NT2/D1 (cell line): ENCODE results near the gene SEPTIN11.
A peak's percentile ranks its signal among the peaks of the same experiment; 100 is the strongest.

Source experiments
- DNase-seq: peaks from one replicate; pipeline ENCODE4 v3.0.0-alpha.2; 2011; ENCODE audit warnings: low read depth, low spot score
- H3K27me3 ChIP-seq: 2 replicates; pipeline ENCODE4 v1.6.0; 2011; ENCODE audit warnings: mild to moderate bottlenecking; ENCODE audit not compliant: insufficient read length, insufficient read depth
- H3K36me3 ChIP-seq: 2 replicates; pipeline ENCODE4 v1.6.1; 2011; ENCODE audit warnings: mild to moderate bottlenecking, low read length, mixed read lengths; ENCODE audit not compliant: insufficient read depth, insufficient read length
- H3K4me1 ChIP-seq: 2 replicates; pipeline ENCODE4 v1.5.1; 2011; ENCODE audit not compliant: insufficient read depth, insufficient read length
- H3K4me3 ChIP-seq: 2 replicates; pipeline ENCODE4 v1.5.1; 2011; ENCODE audit warnings: low read depth; ENCODE audit not compliant: insufficient read length
- H3K9ac ChIP-seq: 2 replicates; pipeline ENCODE4 v1.6.0; 2011; ENCODE audit warnings: low read depth; ENCODE audit not compliant: insufficient read length
- H3K9me3 ChIP-seq: 2 replicates; pipeline ENCODE4 v1.5.1; 2011; ENCODE audit warnings: mild to moderate bottlenecking, low read length; ENCODE audit not compliant: insufficient read depth
- SUZ12 ChIP-seq: IDR thresholded peaks from 2 replicates; pipeline ENCODE4 v1.6.1; 2011; ENCODE audit not compliant: insufficient read length, insufficient read depth; ENCODE audit errors: extremely low read depth
- YY1 ChIP-seq: IDR thresholded peaks from 2 replicates; pipeline ENCODE4 v1.6.1; 2011; ENCODE audit not compliant: insufficient read length, insufficient read depth
- ZNF274 ChIP-seq: IDR thresholded peaks from 2 replicates; pipeline ENCODE4 v1.6.1; 2011; ENCODE audit warnings: mild to moderate bottlenecking, low read depth, low read length

The SEPTIN11 gene

GRCh38 chr4:76949276-76950051 lies at the start of gene SEPTIN11:
TSS of gene SEPTIN11 (plus strand) at chr4:76949752. CDS start at chr4:76949904, 152 bp downstream.
- TF ChIP-seq YY1 (no peak), SUZ12 (no peak), ZNF274 (no peak)
- Histone ChIP-seq H3K36me3 (peaks cover 38% of the 10 kb centered on the region), H3K27me3 (no peaks in the 10 kb centered on the region), H3K9ac (peak within 1 kb of the TSS; percentile 88), H3K9me3 (no peaks in the 10 kb centered on the region), H3K4me3 (peak within 1 kb of the TSS; percentile 76), H3K4me1 (no peaks in the 10 kb centered on the region)
- DNase-seq = peak; percentile 75

GRCh38 chr4:76902233-76902890 lies 47.2 kb upstream of the SEPTIN11 start:
- DNase-seq = no peak
- Histone ChIP-seq H3K4me3 (no peak overlapping the region), H3K27me3 (peaks cover 34% of the 10 kb centered on the region), H3K9ac (no peak overlapping the region), H3K4me1 (peaks cover 2% of the 10 kb centered on the region), H3K36me3 (no peaks in the 10 kb centered on the region), H3K9me3 (no peaks in the 10 kb centered on the region)
- TF ChIP-seq SUZ12 (no peak), YY1 (no peak), ZNF274 (no peak)

- TF ChIP-seq SUZ12 (no peak), YY1 (no peak), ZNF274 (no peak)
- H3K9ac ChIP-seq = no peak overlapping the region
- no peak overlapping the region for H3K4me3 ChIP-seq
- H3K4me1 ChIP-seq = peaks cover 2% of the 10 kb centered on the region
- no peaks in the 10 kb centered on the region for H3K9me3 ChIP-seq
- peaks cover 11% of the 10 kb centered on the region for H3K27me3 ChIP-seq
- H3K36me3 ChIP-seq = no peaks in the 10 kb centered on the region
- peak; percentile 42 for DNase-seq
Observed at GRCh38 chr4:76904646-76905190, 44.8 kb upstream of the SEPTIN11 start.

DNA sequence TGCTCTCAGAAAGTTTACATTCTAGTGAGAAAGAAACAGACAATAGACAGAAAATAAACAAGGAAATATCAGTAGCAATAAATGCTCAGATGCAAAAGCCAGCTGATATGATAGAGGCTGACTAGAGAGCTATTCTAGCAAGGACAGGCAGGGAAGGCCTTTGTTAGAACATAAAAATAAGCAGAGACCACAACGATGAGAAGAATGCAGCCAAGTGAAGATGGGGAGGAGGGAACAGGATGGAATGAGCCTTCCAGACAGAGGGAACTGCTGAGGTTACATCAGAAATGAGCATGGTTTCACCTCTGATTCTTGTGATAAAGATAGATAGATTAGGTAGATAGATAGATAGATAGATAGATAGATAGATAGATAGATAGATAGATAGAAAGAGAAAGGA lies 44.0 kb upstream of the SEPTIN11 start:
- H3K27me3 ChIP-seq = peaks cover 4% of the 10 kb centered on the region
- TF ChIP-seq SUZ12 (no peak), YY1 (no peak), ZNF274 (no peak)
- no peaks in the 10 kb centered on the region for H3K9me3 ChIP-seq
- no peak overlapping the region for H3K4me3 ChIP-seq
- no peak overlapping the region for H3K9ac ChIP-seq
- DNase-seq = no peak
- no peaks in the 10 kb centered on the region for H3K36me3 ChIP-seq
- H3K4me1 ChIP-seq = peaks cover 2% of the 10 kb centered on the region

DNA sequence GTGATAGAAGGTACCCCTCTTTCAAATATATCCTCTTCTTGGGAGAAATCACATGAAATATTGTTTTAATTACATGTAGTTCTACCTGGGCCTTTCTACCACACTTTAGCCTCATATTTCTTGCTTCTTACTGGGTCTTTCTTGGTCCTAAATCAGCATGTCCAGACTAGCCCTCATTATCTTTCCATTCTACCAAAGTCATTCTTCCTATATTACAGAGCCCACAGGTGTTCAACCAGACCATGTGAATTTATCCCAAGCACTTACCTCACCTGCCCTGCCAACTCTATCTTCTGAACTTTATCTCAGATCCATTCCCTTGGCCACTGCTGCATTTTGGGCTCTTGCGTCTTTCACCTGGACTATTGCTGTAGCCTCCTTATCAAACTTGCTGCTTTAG lies 39.8 kb upstream of the SEPTIN11 start:
- H3K4me3 ChIP-seq = no peak overlapping the region
- DNase-seq = no peak
- no peak for TF ChIP-seq YY1
- TF ChIP-seq SUZ12 = no peak
- TF ChIP-seq ZNF274 = no peak

DNA sequence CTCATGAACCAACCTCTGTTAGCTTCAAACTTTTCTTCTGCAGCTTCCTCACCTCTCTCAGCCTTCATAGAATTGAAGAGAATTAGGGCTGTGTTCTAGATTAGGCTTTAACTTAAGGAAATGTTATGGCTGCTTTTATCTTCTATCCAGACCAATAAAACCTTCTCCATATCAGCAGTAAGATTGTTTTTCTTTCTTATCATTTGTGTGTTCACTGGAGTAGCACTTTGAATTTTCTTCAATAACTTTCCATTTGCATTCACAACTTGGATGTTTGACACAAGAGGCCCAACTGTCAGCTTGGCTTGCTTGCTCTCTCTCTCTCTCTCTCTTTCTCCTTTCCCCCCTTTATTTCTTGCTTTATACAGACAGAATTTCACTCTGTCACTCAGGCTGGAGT lies 28.8 kb upstream of the SEPTIN11 start:
- Histone ChIP-seq H3K27me3 (no peaks in the 10 kb centered on the region), H3K36me3 (no peaks in the 10 kb centered on the region), H3K4me1 (no peaks in the 10 kb centered on the region), H3K9ac (no peak overlapping the region), H3K9me3 (no peaks in the 10 kb centered on the region), H3K4me3 (no peak overlapping the region)
- TF ChIP-seq SUZ12 (no peak), YY1 (no peak), ZNF274 (no peak)
- no peak for DNase-seq

More for the DNA sequence above, 39.8 kb upstream of the SEPTIN11 start:
- Histone ChIP-seq H3K36me3 (no peaks in the 10 kb centered on the region), H3K4me1 (peaks cover 2% of the 10 kb centered on the region), H3K27me3 (no peaks in the 10 kb centered on the region), H3K9me3 (no peaks in the 10 kb centered on the region), H3K9ac (no peak overlapping the region)
